Nephron progenitor cell (in vitro differentiated cells): ENCODE results near the gene PRSS38.

Experiments used
- DNase-seq: peaks from one replicate; pipeline ENCODE4 v3.0.0; 2021
- H3K27ac Mint-ChIP-seq: 2 replicates; pipeline ENCODE4 v1.8.0; 2021; ENCODE audit warnings: mild to moderate bottlenecking, moderate library complexity, mixed read lengths
- H3K27me3 Mint-ChIP-seq: 2 replicates; pipeline ENCODE4 v1.8.0; 2021; ENCODE audit warnings: mild to moderate bottlenecking, low read depth, mixed read lengths; ENCODE audit not compliant: poor library complexity
- H3K36me3 Mint-ChIP-seq: 2 replicates; pipeline ENCODE4 v1.8.0; 2021; ENCODE audit warnings: low read depth, mixed read lengths
- H3K4me1 Mint-ChIP-seq: 2 replicates; pipeline ENCODE4 v1.8.0; 2021; ENCODE audit warnings: mixed read lengths
- H3K4me3 Mint-ChIP-seq: 2 replicates; pipeline ENCODE4 v1.8.0; 2021; ENCODE audit warnings: mild to moderate bottlenecking, moderate library complexity, mixed read lengths
- H3K9me3 Mint-ChIP-seq: 2 replicates; pipeline ENCODE4 v1.8.0; 2021; ENCODE audit warnings: mild to moderate bottlenecking, moderate library complexity, mixed read lengths
- CTCF ChIP-seq: fragments of 200-600 bp; sonication (generic); IDR thresholded peaks from 2 replicates; pipeline ENCODE4 v1.5.0; 2021; ENCODE audit warnings: antibody characterized with exemption

Gene PRSS38

GRCh38 chr1:227887697-227888403 is 72.4 kb downstream of the PRSS38 start:
- Mint-ChIP-seq H3K4me1 (peaks cover 49% of the 10 kb centered on the region), H3K9me3 (no peaks in the 10 kb centered on the region), H3K4me3 (peak overlapping the region; percentile 68), H3K27ac (no peak overlapping the region), H3K36me3 (no peaks in the 10 kb centered on the region), H3K27me3 (peaks cover 8% of the 10 kb centered on the region)
- DNase-seq, result peak; percentile 45
- no peak for TF ChIP-seq CTCF

GRCh38 chr1:227888404-227889046 is 73.0 kb downstream of the PRSS38 start:
- no peak for TF ChIP-seq CTCF
- H3K4me1 Mint-ChIP-seq, result peaks cover 53% of the 10 kb centered on the region
- DNase-seq, result no peak
- H3K27ac Mint-ChIP-seq, result no peak overlapping the region
- H3K4me3 Mint-ChIP-seq, result no peak overlapping the region
- H3K9me3 Mint-ChIP-seq, result no peaks in the 10 kb centered on the region
- H3K36me3 Mint-ChIP-seq, result no peaks in the 10 kb centered on the region
- H3K27me3 Mint-ChIP-seq, result peaks cover 8% of the 10 kb centered on the region

GRCh38 chr1:227889047-227889862 is 73.8 kb downstream of the PRSS38 start:
- H3K4me3 Mint-ChIP-seq, result no peak overlapping the region
- no peaks in the 10 kb centered on the region for H3K36me3 Mint-ChIP-seq
- H3K9me3 Mint-ChIP-seq, result no peaks in the 10 kb centered on the region
- H3K4me1 Mint-ChIP-seq, result peaks cover 53% of the 10 kb centered on the region
- H3K27ac Mint-ChIP-seq, result no peak overlapping the region
- TF ChIP-seq CTCF, result no peak
- DNase-seq, result peak; percentile 27
- peaks cover 4% of the 10 kb centered on the region for H3K27me3 Mint-ChIP-seq

GRCh38 chr1:227889863-227890405 is 74.5 kb downstream of the PRSS38 start:
- Mint-ChIP-seq H3K36me3 (no peaks in the 10 kb centered on the region), H3K9me3 (no peaks in the 10 kb centered on the region), H3K27ac (no peak overlapping the region), H3K27me3 (peaks cover 4% of the 10 kb centered on the region), H3K4me3 (no peak overlapping the region), H3K4me1 (peaks cover 53% of the 10 kb centered on the region)
- no peak for DNase-seq
- TF ChIP-seq CTCF, result no peak

GRCh38 chr1:227890451-227891222 is 75.2 kb downstream of the PRSS38 start:
- peaks cover 10% of the 10 kb centered on the region for H3K27me3 Mint-ChIP-seq
- no peak for DNase-seq
- H3K4me3 Mint-ChIP-seq, result no peak overlapping the region
- H3K27ac Mint-ChIP-seq, result no peak overlapping the region
- H3K9me3 Mint-ChIP-seq, result no peaks in the 10 kb centered on the region
- no peak for TF ChIP-seq CTCF
- peaks cover 49% of the 10 kb centered on the region for H3K4me1 Mint-ChIP-seq
- no peaks in the 10 kb centered on the region for H3K36me3 Mint-ChIP-seq
